Activated CD8-positive, alpha-beta memory T cell treated with anti-CD3 and anti-CD28 coated beads, Interleukin-2, amount 50 U/mL, for 1 hour (primary cell): ENCODE results near the gene INTS6L.

Source experiments
- DNase-seq: peaks from one replicate; pipeline ENCODE4 v3.0.0-alpha.2; 2020; ENCODE audit errors: extremely low read depth

The INTS6L gene, protein sequence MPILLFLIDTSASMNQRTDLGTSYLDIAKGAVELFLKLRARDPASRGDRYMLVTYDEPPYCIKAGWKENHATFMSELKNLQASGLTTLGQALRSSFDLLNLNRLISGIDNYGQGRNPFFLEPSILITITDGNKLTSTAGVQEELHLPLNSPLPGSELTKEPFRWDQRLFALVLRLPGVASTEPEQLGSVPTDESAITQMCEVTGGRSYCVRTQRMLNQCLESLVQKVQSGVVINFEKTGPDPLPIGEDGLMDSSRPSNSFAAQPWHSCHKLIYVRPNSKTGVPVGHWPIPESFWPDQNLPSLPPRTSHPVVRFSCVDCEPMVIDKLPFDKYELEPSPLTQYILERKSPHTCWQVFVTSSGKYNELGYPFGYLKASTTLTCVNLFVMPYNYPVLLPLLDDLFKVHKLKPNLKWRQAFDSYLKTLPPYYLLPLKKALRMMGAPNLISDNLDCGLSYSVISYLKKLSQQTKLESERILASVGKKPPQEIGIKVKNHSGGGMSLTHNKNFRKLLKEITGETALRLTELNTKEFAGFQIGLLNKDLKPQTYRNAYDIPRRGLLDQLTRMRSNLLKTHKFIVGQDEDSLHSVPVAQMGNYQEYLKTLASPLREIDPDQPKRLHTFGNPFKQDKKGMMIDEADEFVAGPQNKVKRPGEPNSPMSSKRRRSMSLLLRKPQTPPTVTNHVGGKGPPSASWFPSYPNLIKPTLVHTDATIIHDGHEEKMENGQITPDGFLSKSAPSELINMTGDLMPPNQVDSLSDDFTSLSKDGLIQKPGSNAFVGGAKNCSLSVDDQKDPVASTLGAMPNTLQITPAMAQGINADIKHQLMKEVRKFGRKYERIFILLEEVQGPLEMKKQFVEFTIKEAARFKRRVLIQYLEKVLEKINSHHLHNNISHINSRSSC

DNA sequence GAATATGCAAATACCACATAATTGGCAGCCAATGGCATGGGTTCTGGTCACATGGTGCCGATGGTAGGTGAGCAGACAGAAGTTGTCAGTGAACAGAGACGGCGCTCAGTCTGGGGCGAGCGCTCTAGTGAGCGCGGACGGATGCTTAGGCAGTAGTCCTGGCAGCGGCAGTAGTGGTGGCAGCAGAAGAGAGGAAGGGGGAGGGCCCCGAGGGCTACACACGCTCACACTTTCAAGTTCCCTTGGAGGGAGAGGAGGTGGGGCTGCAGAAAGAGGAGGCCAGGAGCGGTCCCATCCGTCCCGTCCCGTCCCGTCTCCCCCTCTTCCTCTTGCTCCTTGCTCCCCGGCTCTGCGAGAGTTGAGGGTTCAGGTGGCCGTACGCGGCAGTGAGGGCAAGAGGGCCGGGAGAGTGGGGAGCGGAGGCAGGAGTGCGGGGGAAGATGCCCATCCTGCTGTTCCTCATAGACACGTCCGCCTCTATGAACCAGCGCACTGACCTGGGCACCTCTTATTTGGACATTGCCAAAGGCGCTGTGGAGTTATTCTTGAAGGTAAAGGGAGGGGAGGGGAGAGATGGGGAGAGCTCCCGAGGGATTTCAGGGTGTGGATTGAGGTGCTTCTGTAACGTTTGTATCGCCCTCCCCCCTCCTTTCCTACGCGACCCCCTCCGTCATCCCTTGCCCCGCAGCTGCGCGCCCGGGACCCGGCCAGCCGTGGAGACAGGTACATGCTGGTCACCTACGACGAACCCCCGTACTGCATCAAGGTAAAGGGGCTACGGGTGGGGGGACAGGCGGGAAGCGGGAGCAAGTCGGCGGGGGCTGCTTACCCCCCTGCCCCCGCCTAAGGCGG is at the start of gene INTS6L:
Gene INTS6L, plus strand, starts transcription at position 108 of the 852 bp plus-strand sequence. Its CDS starts 333 bp downstream, at position 441.
- peak; percentile 66 for DNase-seq

GRCh38 chrX:135476378-135476777 is 44.1 kb upstream of the INTS6L start:
- DNase-seq, result no peak

DNA sequence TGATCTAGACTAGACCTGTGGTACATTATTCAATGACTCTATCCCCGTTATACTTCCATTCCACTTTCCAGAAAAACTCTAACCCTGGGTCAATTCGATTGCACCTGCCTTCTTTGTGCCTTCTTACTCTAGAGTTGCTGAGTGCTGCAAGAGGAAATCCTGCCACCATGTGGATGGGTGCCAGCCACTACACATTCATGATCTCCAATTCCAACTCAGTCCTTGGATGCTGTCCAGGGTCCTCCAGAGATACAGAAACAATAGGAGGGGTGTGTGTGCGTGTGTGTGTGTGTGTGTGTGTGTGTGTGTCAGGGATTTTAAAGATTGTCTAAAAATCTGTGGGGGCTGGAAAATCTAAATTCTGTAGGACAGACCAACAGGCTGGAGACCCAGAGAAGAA is 42.9 kb upstream of the INTS6L start:
- DNase-seq, result no peak

- no peak for DNase-seq
Measured at GRCh38 chrX:135480076-135480475, 40.4 kb upstream of the INTS6L start.

- DNase-seq, result no peak
Measured at GRCh38 chrX:135481696-135482179, 38.7 kb upstream of the INTS6L start.

DNA sequence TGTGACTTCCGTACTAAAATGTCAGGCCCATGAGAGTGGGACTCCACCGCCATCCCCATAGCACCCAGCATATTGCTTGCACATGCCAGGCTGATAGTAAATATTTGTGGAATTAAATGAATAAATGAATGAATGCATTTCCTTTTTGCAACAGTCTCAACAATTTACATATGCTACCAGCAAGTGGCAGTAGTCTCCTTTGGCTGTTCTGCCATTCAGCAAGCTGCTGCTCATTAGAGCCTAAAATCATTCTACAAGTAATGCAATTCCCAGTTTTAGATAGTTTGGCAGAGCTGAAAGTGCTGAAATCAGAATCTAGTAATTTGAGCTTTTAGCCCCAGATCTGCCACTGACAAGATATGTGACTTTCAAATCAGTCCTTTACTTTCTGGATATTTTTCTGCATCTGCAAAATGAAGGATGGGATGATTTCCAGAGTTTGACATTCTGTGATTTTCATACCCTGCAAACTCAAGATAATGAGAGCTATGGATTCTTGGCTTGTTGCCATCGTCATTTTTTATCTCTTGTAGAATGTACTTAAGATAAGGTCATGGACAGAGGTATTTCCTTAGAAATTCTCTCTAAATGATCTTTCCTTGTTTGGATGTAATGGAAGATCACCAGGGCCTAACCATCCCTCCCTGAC is 35.7 kb upstream of the INTS6L start:
- no peak for DNase-seq

- no peak for DNase-seq
Measured at GRCh38 chrX:135489542-135489941, 30.9 kb upstream of the INTS6L start.

DNA sequence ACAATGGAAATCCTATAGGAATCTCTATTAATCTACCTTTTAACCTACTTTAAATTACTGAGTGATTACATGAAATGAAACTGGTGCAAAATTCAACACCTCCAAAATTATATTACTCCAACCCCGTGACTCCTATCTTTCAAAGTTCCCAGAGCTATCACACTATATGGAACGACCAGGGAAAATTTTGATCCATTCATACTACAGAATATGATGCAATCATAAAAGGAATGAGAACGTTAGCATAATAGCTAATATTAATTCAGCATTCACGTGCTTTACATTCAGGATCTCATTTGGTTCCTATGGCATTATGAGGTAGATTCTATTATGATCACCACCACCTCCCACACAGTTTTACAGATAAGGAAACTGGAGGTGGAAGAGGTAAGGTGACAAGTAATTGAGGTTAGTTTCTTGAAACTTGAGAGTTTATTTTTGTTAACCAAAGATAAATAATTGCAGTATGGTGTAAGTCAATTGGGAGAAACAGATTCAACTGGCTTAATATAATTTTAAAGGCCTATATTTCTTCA is 29.4 kb upstream of the INTS6L start:
- no peak for DNase-seq

GRCh38 chrX:135494453-135494852 is 26.0 kb upstream of the INTS6L start:
- DNase-seq, result no peak

DNA sequence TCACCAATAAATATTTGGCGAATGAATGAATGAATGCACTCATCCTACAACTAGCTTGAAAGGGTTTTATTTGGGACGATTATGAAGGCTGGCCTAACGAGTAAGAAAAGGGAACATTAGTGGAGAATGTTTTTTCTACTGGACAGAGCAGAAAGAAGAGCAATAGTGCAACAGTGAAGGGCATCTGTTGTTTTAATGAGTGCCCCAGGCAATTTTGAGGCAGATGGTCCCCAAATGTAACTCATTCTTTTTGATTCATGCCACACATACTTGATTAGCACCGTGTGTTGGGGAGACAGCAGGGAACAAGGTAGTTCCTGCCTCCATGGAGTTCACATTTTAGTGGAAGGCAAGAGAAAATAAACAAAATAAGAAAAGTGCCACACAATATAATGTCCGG is 22.7 kb upstream of the INTS6L start:
- DNase-seq, result no peak

- no peak for DNase-seq
Measured at GRCh38 chrX:135498236-135498635, 22.2 kb upstream of the INTS6L start.

- DNase-seq, result no peak
Measured at GRCh38 chrX:135505351-135505750, 15.1 kb upstream of the INTS6L start.

GRCh38 chrX:135509885-135510284 is 10.6 kb upstream of the INTS6L start:
- DNase-seq, result no peak

GRCh38 chrX:135512508-135513129 is 7.8 kb upstream of the INTS6L start:
- DNase-seq, result no peak

DNA sequence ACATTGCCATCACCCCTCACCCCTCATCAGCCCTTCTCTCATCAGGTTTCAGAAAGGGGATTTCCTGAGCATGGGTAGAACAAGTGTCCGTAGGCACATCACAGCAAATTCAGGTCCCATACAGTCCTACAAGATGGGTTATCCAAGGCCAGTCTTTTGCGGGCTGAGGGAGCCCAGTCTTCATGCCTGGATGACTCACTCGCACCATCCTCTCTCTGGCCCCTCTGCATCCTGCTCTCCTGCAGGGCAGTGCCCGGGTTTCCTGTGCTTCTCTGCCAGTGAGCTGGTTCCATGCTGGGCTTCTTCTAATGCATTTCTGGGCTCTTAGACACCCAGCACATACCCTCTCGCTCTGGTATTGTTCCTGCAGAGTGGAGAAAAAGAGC is 7.3 kb upstream of the INTS6L start:
- no peak for DNase-seq

DNA sequence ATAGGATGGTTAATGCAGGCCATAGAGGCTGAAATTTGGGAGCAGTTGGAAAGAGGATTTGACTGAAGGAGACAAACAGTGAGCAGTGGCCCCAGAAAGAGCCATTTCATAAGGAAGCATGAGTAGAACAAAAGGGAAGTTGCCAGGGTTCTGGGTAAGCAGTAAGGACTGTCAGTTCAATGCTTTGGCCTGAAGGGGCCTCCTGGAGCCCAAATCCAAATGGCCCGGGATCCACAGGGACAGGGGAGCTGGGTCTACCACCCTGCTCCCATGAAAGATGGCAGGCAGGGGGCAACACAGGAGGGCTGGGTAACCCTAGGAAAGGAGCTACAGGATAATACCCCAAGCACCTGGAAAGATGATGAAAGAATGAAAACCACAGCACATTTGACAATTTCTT is 4.1 kb upstream of the INTS6L start:
- DNase-seq, result no peak

DNA sequence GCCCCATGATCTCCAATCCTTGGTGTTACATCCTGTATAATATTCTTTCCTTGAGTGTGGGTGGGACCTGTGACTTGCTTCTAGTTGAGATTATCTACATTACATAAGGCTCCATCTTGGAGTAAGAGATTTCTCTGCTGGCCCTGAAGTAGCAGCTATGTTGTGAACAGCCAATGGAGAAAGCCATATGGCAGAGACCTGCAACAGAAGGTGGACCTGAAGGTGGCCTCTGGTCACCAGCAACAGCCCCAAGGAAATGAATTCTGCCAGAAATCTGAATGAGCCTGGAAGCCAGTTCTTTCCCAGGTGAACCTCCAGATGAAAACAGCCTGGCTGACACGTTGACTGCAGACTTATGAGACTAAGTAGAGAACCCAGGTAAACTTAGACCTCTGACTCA is 2.3 kb upstream of the INTS6L start:
- no peak for DNase-seq

- no peak for DNase-seq
Measured at GRCh38 chrX:135520022-135520552, 373 bp upstream of the INTS6L start.

DNA sequence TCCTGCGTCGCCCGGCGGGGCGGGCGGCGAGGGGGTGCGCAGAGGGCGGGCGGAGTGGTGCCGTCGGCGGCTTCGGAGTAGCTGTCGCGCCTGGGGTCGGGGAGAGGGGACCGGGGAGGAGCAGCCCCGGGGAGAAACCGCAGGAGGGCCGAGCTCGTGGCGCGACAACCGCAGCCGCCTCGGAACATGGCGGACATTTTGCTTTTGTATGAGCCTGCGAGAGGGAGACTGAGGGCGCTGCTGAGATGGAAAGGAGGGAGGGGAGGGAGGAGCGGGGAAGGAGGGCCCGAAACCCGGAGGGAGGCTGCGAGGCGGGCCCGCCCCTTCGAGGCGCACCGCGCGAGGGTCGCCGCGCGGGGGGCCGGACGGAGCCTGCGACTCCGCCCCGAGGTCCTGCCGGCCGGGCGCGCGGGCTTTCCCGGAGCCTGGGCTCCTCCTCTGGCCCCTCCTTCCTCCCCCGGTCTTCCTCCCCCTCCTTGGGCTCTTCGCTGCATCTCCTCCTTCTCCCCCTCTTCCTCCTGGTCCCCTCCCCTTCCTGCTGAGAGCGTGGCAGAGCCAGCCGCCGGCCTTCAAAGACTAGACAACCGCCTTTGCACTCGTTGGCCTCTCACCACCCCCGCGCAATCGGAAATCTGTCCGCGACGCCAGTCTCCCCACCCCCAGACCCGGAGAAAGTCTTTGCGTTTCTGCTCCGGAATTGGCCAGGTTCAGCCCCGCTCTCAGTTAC is 1.1 kb downstream of the INTS6L start:
- peak; percentile 59 for DNase-seq

GRCh38 chrX:135522132-135522530 is 1.7 kb downstream of the INTS6L start:
- no peak for DNase-seq
